TTC549 (cell line): ENCODE results near the gene INSL3.

Experiments
- FAIRE-seq: peaks from 2 replicates; lab custom pipeline; 2012; peaks lifted over from hg19 to GRCh38; lab: Jason Lieb, UNC

INSL3 gene

GRCh38 chr19:17846146-17846545 is 24.8 kb upstream of the INSL3 start:
- no peak for FAIRE-seq

- no peak for FAIRE-seq
Observed at GRCh38 chr19:17843908-17844490, 22.7 kb upstream of the INSL3 start.

GRCh38 chr19:17843292-17843827 is 22.0 kb upstream of the INSL3 start:
- no peak for FAIRE-seq

- no peak for FAIRE-seq
Observed at GRCh38 chr19:17842663-17843291, 21.5 kb upstream of the INSL3 start.

- peak; percentile 88 for FAIRE-seq
Observed at GRCh38 chr19:17841810-17842662, 20.7 kb upstream of the INSL3 start.

- no peak for FAIRE-seq
Observed at GRCh38 chr19:17841371-17841809, 20.1 kb upstream of the INSL3 start.

- no peak for FAIRE-seq
Observed at GRCh38 chr19:17840019-17840418, 18.7 kb upstream of the INSL3 start.

GRCh38 chr19:17837972-17838371 is 16.7 kb upstream of the INSL3 start:
- FAIRE-seq, result no peak

- no peak for FAIRE-seq
Observed at GRCh38 chr19:17836530-17836929, 15.2 kb upstream of the INSL3 start.

- FAIRE-seq, result no peak
Observed at GRCh38 chr19:17835182-17836006, 14.1 kb upstream of the INSL3 start.

- FAIRE-seq, result no peak
Observed at GRCh38 chr19:17834350-17835181, 13.2 kb upstream of the INSL3 start.

GRCh38 chr19:17832443-17833208 is 11.3 kb upstream of the INSL3 start:
- FAIRE-seq, result no peak

- FAIRE-seq, result no peak
Observed at GRCh38 chr19:17831419-17831888, 10.1 kb upstream of the INSL3 start.

GRCh38 chr19:17830567-17831418 is 9.5 kb upstream of the INSL3 start:
- FAIRE-seq, result no peak

- no peak for FAIRE-seq
Observed at GRCh38 chr19:17829855-17830566, 8.7 kb upstream of the INSL3 start.

- FAIRE-seq, result no peak
Observed at GRCh38 chr19:17826508-17827056, 5.3 kb upstream of the INSL3 start.

GRCh38 chr19:17824339-17824738 is 3.0 kb upstream of the INSL3 start:
- no peak for FAIRE-seq

GRCh38 chr19:17817668-17818363 is 3.5 kb downstream of the INSL3 start:
- FAIRE-seq, result no peak
